ENCODE measurements around the gene PLCD3.

- no peak for TF ChIP-seq POLR2A (IDR thresholded peaks at IDR 0.05; ENCODE audit: extremely low read depth, insufficient read length)
- TF ChIP-seq CTCF (IDR thresholded peaks at IDR 0.05; ENCODE audit: low read depth, low read length) = peak; percentile 5
- no peak for TF ChIP-seq MYC (IDR thresholded peaks at IDR 0.05; ENCODE audit: low read depth, low read length)
- TF ChIP-seq, protein P1, sequence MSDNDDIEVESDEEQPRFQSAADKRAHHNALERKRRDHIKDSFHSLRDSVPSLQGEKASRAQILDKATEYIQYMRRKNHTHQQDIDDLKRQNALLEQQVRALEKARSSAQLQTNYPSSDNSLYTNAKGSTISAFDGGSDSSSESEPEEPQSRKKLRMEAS (IDR thresholded peaks at IDR 0.05; ENCODE audit: low read depth, low read length) = no peak
Measured at GRCh38 chr17:45104907-45105624, 27.2 kb downstream of the PLCD3 start.
